DMS153 treated with DMSO at 0.1 percent for 48 hours (cell line): ENCODE data around the gene ITPRID1.
"Not testable (repeated sequence)": the region's sequence is repeated elsewhere in the genome, so short reads cannot be mapped to it uniquely, and the experiment has no call there.

ENCODE experiments used
- DNase-seq: peaks from one replicate; lab custom pipeline; 2025; ENCODE audit not compliant: unreplicated experiment; lab: John Stamatoyannopoulos, UW

The ITPRID1 gene

GRCh38 chr7:31516680-31517502, 3.0 kb downstream of the ITPRID1 start:
- no peak for DNase-seq

GRCh38 chr7:31517513-31517912, 3.6 kb downstream of the ITPRID1 start:
- DNase-seq: no peak

GRCh38 chr7:31518766-31519165, 4.9 kb downstream of the ITPRID1 start:
- DNase-seq: no peak

GRCh38 chr7:31521336-31522010, 7.6 kb downstream of the ITPRID1 start:
- DNase-seq: no peak

GRCh38 chr7:31526864-31527263, 13.0 kb downstream of the ITPRID1 start:
- no peak for DNase-seq

- no peak for DNase-seq
Observed at GRCh38 chr7:31529103-31529502, 15.2 kb downstream of the ITPRID1 start.

GRCh38 chr7:31540651-31541185, 26.8 kb downstream of the ITPRID1 start:
- not testable (repeated sequence) for DNase-seq

- no peak for DNase-seq
Observed at GRCh38 chr7:31545549-31545948, 31.7 kb downstream of the ITPRID1 start.

- DNase-seq: no peak
Observed at GRCh38 chr7:31549611-31550010, 35.7 kb downstream of the ITPRID1 start.

- no peak for DNase-seq
Observed at GRCh38 chr7:31550432-31550831, 36.5 kb downstream of the ITPRID1 start.

GRCh38 chr7:31553661-31554081, 39.8 kb downstream of the ITPRID1 start:
- peak; percentile 99 for DNase-seq

- DNase-seq: no peak
Observed at GRCh38 chr7:31562002-31562401, 48.1 kb downstream of the ITPRID1 start.

GRCh38 chr7:31563522-31563921, 49.6 kb downstream of the ITPRID1 start:
- DNase-seq: no peak

- no peak for DNase-seq
Observed at GRCh38 chr7:31563951-31564350, 50.1 kb downstream of the ITPRID1 start.

- DNase-seq: no peak
Observed at GRCh38 chr7:31564661-31565060, 50.8 kb downstream of the ITPRID1 start.

- no peak for DNase-seq
Observed at GRCh38 chr7:31569528-31569927, 55.6 kb downstream of the ITPRID1 start.

- DNase-seq: no peak
Observed at GRCh38 chr7:31583526-31583925, 69.6 kb downstream of the ITPRID1 start.

- DNase-seq: no peak
Observed at GRCh38 chr7:31583942-31584341, 70.1 kb downstream of the ITPRID1 start.

- DNase-seq: no peak
Observed at GRCh38 chr7:31595390-31595789, 81.5 kb downstream of the ITPRID1 start.

- DNase-seq: no peak
Observed at GRCh38 chr7:31602041-31602625, 88.2 kb downstream of the ITPRID1 start.

GRCh38 chr7:31603046-31603445, 89.2 kb downstream of the ITPRID1 start:
- DNase-seq: no peak

- no peak for DNase-seq
Observed at GRCh38 chr7:31613604-31614003, 99.7 kb downstream of the ITPRID1 start.
